Measurements from ENCODE around the gene RASD1.

Gene RASD1

DNA sequence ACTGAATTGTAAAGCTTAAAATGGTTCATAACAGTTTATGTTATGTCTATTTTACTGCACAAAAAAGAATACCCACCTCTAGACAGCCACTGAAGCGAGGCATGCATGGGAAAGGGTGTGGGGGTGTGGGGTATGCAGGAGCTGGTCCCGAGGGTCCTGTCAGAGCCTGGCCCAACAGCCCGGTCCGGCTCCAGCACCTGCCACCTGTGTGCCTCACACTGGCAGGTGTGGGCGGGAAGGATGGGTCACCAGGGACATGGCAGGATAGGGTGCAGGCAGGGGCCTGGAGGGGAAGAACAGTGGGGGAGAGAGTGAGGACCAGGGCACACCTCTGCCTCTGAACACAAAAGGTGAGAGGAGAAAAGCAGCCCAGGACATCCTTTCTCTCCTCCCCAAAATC lies 22.8 kb upstream of the RASD1 start:
- no peak for ATAC-seq (replicated peaks)
- no peak overlapping the region for H3K27ac Mint-ChIP-seq
- H3K9me3 Mint-ChIP-seq: no peaks in the 10 kb centered on the region
- H3K4me3 Mint-ChIP-seq: no peak overlapping the region
- no peaks in the 10 kb centered on the region for H3K27me3 Mint-ChIP-seq
- DNase-seq: no peak
- H3K4me1 Mint-ChIP-seq: no peaks in the 10 kb centered on the region
- peaks cover 4 to 12% of the 10 kb centered on the region in 2 donors for H3K36me3 Mint-ChIP-seq

DNA sequence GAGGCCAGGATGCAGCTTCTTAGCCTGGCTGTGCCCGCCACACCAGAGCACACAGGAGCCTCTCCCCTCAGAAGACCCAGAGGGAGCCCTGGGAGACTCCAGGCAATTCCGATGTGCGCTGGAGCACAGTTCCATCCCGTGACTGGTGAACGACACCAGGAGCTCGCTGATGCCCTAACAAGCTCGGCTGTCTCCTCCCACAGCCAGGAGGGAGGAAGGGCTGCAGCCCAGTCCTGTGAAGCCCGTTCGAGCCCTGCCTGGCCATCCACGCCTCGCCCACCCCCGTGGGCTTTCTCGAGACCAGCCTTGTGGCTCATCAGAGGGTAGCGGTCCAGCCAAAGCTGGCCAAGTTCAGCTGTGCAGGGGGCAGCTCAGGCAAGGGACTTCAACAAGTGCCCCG lies 21.8 kb upstream of the RASD1 start:
- ATAC-seq (replicated peaks) (no peak), DNase-seq (no peak)
- Mint-ChIP-seq H3K27ac (no peak overlapping the region), H3K4me3 (no peak overlapping the region), H3K27me3 (no peaks in the 10 kb centered on the region), H3K36me3 (peaks cover 4 to 12% of the 10 kb centered on the region in 2 donors), H3K4me1 (no peaks in the 10 kb centered on the region), H3K9me3 (no peaks in the 10 kb centered on the region)

DNA sequence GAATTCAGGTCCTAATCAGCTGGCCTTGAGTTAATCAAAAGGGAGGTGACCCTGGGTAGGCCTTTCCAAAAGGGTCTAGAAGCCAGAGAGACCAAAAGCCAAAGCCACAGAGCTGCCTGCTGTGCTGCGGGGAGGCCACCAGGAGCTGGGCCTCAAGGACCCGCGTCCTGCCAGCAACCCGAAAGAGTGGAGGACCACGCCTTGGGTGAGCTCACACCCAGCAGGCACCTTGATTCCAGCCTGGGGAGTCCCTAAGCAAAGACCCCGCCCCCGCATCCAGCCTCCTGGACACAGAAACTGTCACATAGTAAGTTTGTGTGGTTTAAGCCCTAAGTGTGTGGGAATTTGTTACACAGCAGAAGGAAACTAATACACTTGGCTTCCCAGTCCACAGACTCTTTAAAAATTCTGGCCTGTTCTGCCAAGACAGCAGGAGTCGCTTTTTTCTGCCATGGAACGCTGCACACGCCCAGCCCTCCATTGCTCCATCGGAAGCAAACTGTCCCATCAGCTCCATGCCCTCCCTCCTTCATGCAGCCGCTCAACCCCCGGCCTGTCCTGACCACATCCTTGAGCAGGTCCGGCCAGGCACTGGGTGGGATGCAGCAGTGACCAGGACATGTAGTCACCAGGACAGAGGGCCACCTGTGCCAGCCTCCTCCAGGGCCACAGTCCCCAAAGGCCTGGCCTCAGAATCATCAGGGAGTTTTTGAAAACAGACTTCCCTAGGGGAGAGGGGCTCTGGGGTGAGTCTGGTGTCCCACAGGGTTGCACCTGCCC lies 20.9 kb upstream of the RASD1 start:
- no peak for ATAC-seq (replicated peaks)
- H3K27me3 Mint-ChIP-seq: no peaks in the 10 kb centered on the region
- no peaks in the 10 kb centered on the region for H3K9me3 Mint-ChIP-seq
- H3K4me1 Mint-ChIP-seq: no peaks in the 10 kb centered on the region
- peaks cover 4 to 12% of the 10 kb centered on the region in 2 donors for H3K36me3 Mint-ChIP-seq
- no peak for DNase-seq
- no peak overlapping the region for H3K27ac Mint-ChIP-seq
- no peak overlapping the region for H3K4me3 Mint-ChIP-seq

DNA sequence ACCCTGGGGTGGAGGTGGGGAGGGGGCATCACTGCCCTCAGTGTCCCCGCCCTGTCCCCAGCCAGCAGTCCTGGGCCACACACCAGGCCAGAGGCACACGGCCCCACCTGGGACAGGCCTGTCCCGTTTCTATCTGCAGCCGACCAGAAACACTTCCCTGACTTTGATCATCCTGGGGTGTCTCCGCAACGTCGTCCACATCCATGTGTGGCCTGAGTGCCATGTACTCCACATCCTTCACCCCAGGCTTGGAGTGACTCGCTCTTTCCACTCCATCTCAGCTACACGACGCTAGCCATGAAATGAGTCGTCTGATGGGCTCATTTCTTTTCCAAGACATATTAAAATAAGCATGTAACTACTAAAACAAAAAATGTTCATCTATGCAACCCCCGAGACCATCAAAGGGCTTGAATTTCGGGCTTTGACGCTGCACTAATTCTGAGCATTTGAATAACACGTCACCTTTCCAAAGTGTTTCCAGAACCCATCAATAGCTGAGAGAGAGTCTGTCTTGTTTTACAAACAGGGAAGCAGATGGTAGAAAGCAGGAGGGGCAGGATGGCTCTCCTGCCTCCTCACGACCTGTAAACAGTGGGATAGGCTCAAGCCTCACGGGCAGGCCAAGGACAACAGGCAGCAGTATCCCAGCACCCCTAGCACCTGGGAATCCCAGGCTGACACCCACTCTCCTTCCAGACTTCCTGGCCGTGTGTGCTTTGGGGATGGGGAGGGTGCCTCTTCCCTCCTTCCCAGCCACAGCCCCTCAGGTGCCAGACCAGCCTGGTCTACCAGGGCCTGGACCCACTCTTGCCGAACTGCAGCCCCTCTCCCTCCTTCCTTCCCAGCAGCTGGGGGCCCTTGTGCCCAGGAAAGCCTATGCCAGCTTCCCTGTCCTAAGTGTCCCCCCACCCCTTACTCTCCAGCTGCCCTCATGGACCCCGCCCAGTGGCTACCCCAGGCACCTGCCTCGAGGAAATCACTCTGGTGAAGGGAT lies 20.0 kb upstream of the RASD1 start:
- Mint-ChIP-seq H3K4me1 (peaks cover 0 to under 1% of the 10 kb centered on the region in 2 donors), H3K27ac (peak overlapping the region; percentile 47), H3K9me3 (no peaks in the 10 kb centered on the region), H3K27me3 (no peaks in the 10 kb centered on the region), H3K4me3 (no peak overlapping the region), H3K36me3 (peaks cover 4 to 12% of the 10 kb centered on the region in 2 donors)
- DNase-seq (no peak), ATAC-seq (replicated peaks) (no peak)

DNA sequence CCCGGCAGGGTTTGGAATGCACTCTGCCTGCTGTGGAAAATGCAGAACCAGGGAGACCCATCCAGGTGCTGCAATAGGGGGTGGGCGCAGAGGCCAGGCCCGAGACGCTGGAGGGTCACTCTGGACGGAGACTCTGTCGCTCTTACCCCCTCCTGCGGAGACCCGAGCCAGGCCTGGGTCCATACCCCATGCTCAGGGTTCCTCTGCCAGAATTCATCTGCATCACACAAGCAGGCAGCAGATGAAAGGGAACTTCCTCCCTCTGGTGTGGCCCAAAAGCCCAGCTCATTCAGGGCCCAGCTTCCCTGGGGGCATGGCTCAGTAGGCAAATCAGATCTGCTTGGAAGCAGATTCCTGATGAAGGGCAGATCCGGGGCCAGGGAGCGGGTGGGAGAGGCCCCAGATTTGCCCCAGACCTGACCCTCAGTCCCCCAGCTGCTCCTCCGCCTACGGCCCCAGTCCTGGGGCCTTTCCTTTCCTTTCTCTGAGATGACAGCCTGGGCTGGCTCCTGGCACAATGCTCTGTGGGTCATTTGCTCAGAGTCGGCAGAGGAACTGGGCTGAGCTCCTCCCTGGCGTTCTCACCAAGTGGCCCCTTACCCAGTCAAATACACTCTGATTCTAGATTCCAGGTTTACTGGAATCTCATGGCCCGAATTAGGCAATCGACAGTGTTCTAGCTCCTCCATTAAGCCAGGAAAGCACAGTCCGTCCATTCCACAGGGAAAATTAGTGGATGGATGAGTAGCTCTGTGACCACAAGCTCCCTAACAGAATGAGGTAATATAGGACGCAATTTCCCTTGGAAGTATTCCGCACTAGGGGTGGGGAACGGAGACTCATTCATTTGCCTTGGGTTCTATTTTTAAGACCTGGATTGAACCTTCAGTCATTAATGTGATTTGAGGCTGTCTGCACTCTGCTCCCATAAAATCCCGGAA lies 19.1 kb upstream of the RASD1 start:
- Mint-ChIP-seq H3K4me3 (no peak overlapping the region), H3K27ac (no peak overlapping the region), H3K36me3 (peaks cover 4 to 6% of the 10 kb centered on the region in 2 donors), H3K9me3 (no peaks in the 10 kb centered on the region), H3K27me3 (no peaks in the 10 kb centered on the region), H3K4me1 (peaks cover 7 to 10% of the 10 kb centered on the region in 2 donors)
- no peak for DNase-seq
- ATAC-seq (replicated peaks): no peak

DNA sequence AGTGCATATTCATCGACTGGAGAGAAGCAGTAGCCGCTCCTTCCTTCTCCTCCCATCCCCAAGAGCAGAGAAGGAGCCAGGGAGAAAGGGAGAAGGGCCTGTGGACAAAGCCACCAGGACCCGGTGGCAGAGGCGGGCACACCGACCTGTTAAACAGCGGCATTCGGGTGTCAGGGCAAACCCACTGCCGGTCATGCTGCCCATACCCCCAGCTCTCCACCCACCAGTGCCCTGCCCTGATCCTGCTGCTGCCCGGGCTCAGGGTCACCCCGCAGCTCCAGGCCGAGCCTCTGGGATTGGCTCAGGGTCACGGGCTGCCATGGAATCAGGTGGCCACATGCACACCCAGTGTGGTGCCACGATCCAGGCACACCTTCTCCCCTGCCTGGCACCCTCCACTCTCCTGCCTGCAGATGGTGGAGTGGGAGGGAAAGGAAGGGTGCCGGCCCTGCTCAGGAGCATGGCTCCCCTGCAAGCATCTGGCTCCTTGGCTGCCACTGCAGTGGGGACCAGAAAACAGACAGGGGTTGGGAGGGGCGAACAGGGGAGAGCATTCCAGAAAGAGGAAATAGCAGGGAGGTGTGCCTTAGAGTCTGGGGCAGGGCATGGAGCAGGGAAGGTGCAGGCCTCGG lies 18.3 kb upstream of the RASD1 start:
- Mint-ChIP-seq H3K36me3 (peaks cover 3 to 4% of the 10 kb centered on the region in 2 donors), H3K27ac (no peak overlapping the region), H3K4me3 (no peak overlapping the region), H3K27me3 (no peaks in the 10 kb centered on the region), H3K9me3 (no peaks in the 10 kb centered on the region), H3K4me1 (peaks cover 10 to 17% of the 10 kb centered on the region in 2 donors)
- DNase-seq (no peak), ATAC-seq (replicated peaks) (no peak)

DNA sequence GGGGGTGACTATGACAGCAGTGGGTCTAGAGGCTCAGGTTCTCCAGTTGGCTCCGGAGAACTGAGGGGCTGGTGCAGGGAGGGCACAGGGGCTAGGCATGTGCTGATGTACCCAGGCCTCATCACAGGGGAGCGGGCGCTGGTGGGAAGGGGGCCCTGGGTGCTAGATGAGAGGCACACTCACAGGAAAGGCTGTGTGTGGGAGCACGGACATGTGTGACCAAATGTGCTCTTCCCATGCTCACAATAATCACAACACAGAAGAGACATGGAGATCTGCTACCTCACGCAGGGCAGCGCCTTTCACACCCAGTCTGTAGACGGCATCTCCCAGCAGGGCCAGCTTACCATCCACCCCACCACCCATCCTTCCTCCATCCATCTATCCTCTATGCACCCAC lies 17.4 kb upstream of the RASD1 start:
- ATAC-seq (replicated peaks): no peak
- H3K9me3 Mint-ChIP-seq: no peaks in the 10 kb centered on the region
- no peaks in the 10 kb centered on the region for H3K27me3 Mint-ChIP-seq

DNA sequence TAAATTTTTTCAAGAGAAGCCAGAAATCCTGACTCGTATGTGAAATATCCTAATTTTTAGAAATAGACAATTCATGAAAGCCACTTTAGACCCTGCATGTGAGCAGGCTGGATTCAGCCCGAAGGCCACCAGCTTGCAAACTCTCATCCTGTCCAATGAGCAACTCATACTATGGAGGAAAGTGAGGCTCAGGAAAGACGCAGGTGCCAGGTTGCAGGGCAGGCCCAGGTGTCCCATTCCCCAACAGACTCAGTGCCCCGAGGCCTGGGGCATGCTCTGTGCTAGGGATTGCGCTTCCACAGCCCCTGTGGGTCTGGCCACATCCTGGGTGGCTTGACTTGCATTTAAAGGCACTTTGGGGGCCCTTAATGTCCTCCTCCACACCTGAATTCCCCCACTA lies 16.7 kb upstream of the RASD1 start:
- peaks cover 10 to 17% of the 10 kb centered on the region in 2 donors for H3K4me1 Mint-ChIP-seq
- ATAC-seq (replicated peaks) (no peak), DNase-seq (no peak)
- H3K27ac Mint-ChIP-seq: no peak overlapping the region
- H3K27me3 Mint-ChIP-seq: no peaks in the 10 kb centered on the region
- H3K36me3 Mint-ChIP-seq: no peaks in the 10 kb centered on the region
- H3K4me3 Mint-ChIP-seq: no peak overlapping the region
- no peaks in the 10 kb centered on the region for H3K9me3 Mint-ChIP-seq

More for the DNA sequence above, 17.4 kb upstream of the RASD1 start:
- no peak for DNase-seq
- Mint-ChIP-seq H3K4me3 (no peak overlapping the region), H3K36me3 (peaks cover 3% of the 10 kb centered on the region in 2 donors), H3K4me1 (peaks cover 10 to 17% of the 10 kb centered on the region in 2 donors), H3K27ac (no peak overlapping the region)

DNA sequence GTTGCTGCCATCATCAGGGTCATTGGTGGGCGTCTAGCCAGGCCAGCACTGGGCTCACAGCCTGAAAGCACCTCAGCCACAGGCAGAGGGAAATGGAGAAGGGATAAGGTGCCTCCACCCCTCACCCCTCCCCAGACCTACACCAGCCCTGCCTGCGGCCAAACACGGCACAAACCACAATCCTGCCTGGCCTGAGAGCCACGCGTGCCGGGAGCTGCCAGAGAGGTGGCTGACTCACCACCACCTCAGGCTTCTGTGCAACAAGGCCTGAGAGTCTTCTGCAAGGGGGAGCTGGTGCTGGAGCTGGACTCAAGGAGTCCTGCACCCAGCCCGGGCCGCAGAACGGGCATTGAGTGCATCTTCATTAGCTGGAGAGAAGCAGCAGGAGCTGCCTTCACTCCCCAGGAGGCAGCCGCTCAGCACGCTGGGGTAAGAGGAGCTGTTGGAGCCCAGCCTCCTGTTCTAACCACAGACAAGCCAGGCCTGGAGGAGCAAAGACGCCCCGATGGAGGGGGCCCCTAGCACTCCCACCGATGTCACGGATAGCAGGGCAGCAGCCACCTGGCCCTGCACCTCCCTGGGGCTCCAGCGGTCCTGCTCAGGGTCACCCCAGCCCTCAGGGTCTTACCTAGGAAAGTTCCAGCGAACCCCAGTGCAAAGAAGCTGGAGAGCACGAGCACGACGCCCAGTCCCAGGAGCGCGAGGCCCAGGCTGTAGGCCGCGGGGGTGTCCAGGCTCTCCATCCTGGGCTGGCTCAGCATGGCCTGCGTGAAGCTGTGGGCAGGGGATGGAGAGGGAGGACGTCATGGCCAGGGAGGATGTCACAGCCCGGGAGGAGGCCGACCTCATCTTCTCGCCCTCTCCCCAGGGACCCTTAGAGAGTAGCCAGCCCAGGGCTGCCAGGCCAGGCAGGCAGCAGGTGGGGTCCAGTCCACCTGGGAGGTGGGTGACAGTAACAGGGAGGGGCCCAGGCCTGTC lies 16.0 kb upstream of the RASD1 start:
- Mint-ChIP-seq H3K27me3 (no peaks in the 10 kb centered on the region), H3K27ac (no peak overlapping the region), H3K4me3 (no peak overlapping the region), H3K9me3 (no peaks in the 10 kb centered on the region), H3K4me1 (peaks cover 10 to 17% of the 10 kb centered on the region in 2 donors), H3K36me3 (no peaks in the 10 kb centered on the region)
- DNase-seq (no peak), ATAC-seq (replicated peaks) (peak in 1 of 2 donors; percentile 23)

DNA sequence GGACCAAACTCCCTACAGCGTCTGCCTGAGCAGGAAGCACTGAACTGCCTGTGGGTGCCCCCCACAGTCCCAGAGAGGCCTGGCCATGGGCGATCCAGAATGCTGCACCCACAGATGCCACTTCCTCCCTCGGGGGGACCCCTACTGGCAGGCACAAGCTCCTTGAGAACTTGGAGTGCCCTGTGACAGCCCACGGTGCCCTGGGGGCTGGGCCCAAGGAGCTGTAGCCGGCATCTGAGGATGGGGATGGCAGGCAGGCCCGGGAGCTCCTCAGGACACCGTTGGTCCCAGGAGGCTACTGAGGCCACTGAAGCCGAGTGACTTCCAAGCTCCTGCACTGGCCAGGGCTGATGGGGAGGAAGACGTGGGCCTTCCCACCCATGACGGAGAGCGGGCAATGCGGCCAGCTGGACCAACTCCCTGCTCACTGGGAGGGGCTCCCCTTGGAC lies 15.1 kb upstream of the RASD1 start:
- Mint-ChIP-seq H3K9me3 (no peaks in the 10 kb centered on the region), H3K36me3 (no peaks in the 10 kb centered on the region), H3K27ac (no peak overlapping the region), H3K4me1 (peaks cover 10 to 17% of the 10 kb centered on the region in 2 donors), H3K4me3 (no peak overlapping the region), H3K27me3 (no peaks in the 10 kb centered on the region)
- no peak for DNase-seq
- no peak for ATAC-seq (replicated peaks)

DNA sequence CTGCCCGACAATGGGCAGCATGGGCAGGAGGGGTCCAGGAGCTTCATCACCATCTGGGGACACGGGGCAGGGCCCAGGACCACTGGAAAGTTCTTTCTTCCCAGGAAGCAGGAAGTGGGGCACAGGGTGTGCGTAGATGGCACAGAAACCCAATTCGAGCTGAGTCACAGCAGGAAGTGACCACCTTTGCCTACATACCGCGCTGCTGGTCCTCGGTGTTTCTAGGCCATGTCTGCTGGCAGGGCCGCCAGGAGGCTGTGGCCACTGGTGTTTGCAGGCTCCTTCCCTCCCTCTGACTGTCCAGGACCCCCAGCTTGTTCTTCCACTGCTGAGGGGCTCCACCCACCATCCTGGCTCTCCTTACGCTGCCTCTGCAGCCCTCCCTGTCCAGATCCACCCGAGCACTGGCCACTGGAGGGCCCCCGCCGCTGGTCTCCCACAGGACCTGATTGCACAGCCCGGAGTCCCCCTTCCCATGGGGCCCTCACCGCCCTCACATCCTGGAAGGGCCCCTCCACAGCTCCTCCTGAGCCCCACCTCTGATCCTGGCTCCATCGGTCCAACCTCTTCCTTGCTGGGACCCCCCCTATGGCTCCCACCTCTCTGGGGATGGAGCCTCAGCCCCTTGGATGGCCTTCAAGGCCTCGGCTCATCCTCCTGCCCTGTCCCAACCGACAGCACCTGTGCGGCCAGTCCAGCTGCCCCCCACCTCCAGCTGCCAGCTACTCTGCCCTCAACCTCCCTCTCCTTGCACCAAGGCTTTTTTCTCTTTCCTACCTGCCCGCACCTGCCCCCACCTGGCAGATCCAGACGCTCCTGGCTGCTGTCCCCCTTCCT lies 14.5 kb upstream of the RASD1 start:
- no peak for DNase-seq
- H3K27me3 Mint-ChIP-seq: no peaks in the 10 kb centered on the region
- H3K9me3 Mint-ChIP-seq: no peaks in the 10 kb centered on the region
- H3K4me3 Mint-ChIP-seq: no peak overlapping the region
- H3K36me3 Mint-ChIP-seq: no peaks in the 10 kb centered on the region
- peak in 1 of 2 donors; percentile 35 for ATAC-seq (replicated peaks)
- H3K4me1 Mint-ChIP-seq: peaks cover 10 to 17% of the 10 kb centered on the region in 2 donors
- H3K27ac Mint-ChIP-seq: no peak overlapping the region
